ENCODE measurements around the gene CHCHD6.

Gene CHCHD6

GRCh38 chr3:126817781-126818180, 113.7 kb downstream of the CHCHD6 start:
- in situ Hi-C loops (cut with MboI; ENCODE audit: low sequenced_read_pairs): no loop called here

- in situ Hi-C loops (cut with MboI; ENCODE audit: low sequenced_read_pairs): no loop called here
Observed at GRCh38 chr3:126818400-126819095, 114.5 kb downstream of the CHCHD6 start.

- in situ Hi-C loops (cut with MboI; ENCODE audit: low sequenced_read_pairs): no loop called here
Observed at GRCh38 chr3:126826693-126827092, 122.7 kb downstream of the CHCHD6 start.

- in situ Hi-C loops (cut with MboI; ENCODE audit: low sequenced_read_pairs): no loop called here
Observed at GRCh38 chr3:126827121-126827520, 123.1 kb downstream of the CHCHD6 start.

- in situ Hi-C loops (cut with MboI; ENCODE audit: low sequenced_read_pairs): no loop called here
Observed at GRCh38 chr3:126828306-126828705, 124.3 kb downstream of the CHCHD6 start.

- in situ Hi-C loops (cut with MboI; ENCODE audit: low sequenced_read_pairs): no loop called here
Observed at GRCh38 chr3:126832933-126833332, 128.9 kb downstream of the CHCHD6 start.

GRCh38 chr3:126834596-126835471, 130.8 kb downstream of the CHCHD6 start:
- in situ Hi-C loops (cut with MboI; ENCODE audit: low sequenced_read_pairs): no loop called here

- in situ Hi-C loops (cut with MboI; ENCODE audit: low sequenced_read_pairs): no loop called here
Observed at GRCh38 chr3:126835472-126836219, 131.6 kb downstream of the CHCHD6 start.

- in situ Hi-C loops (cut with MboI; ENCODE audit: low sequenced_read_pairs): no loop called here
Observed at GRCh38 chr3:126836220-126836860, 132.3 kb downstream of the CHCHD6 start.

GRCh38 chr3:126837773-126838172, 133.7 kb downstream of the CHCHD6 start:
- in situ Hi-C loops (cut with MboI; ENCODE audit: low sequenced_read_pairs): no loop called here

GRCh38 chr3:126845920-126846715, 142.1 kb downstream of the CHCHD6 start:
- in situ Hi-C loops (cut with MboI; ENCODE audit: low sequenced_read_pairs): no loop called here

- in situ Hi-C loops (cut with MboI; ENCODE audit: low sequenced_read_pairs): no loop called here
Observed at GRCh38 chr3:126847061-126847460, 143.0 kb downstream of the CHCHD6 start.

- in situ Hi-C loops (cut with MboI; ENCODE audit: low sequenced_read_pairs): no loop called here
Observed at GRCh38 chr3:126848991-126849390, 145.0 kb downstream of the CHCHD6 start.

- in situ Hi-C loops (cut with MboI; ENCODE audit: low sequenced_read_pairs): no loop called here
Observed at GRCh38 chr3:126849768-126850167, 145.7 kb downstream of the CHCHD6 start.

- in situ Hi-C loops (cut with MboI; ENCODE audit: low sequenced_read_pairs): no loop called here
Observed at GRCh38 chr3:126850370-126851085, 146.5 kb downstream of the CHCHD6 start.

- in situ Hi-C loops (cut with MboI; ENCODE audit: low sequenced_read_pairs): no loop called here
Observed at GRCh38 chr3:126851382-126851781, 147.3 kb downstream of the CHCHD6 start.

GRCh38 chr3:126851934-126852333, 147.9 kb downstream of the CHCHD6 start:
- in situ Hi-C loops (cut with MboI; ENCODE audit: low sequenced_read_pairs): no loop called here

- in situ Hi-C loops (cut with MboI; ENCODE audit: low sequenced_read_pairs): no loop called here
Observed at GRCh38 chr3:126852511-126852910, 148.5 kb downstream of the CHCHD6 start.

GRCh38 chr3:126854666-126855065, 150.6 kb downstream of the CHCHD6 start:
- in situ Hi-C loops (cut with MboI; ENCODE audit: low sequenced_read_pairs): no loop called here
